GM11168 (cell line): ENCODE measurements around the gene LAMB3.
"Not testable (repeated sequence)": the region's sequence is repeated elsewhere in the genome, so short reads cannot be mapped to it uniquely, and the experiment has no call there.

Source experiments
- in situ Hi-C: fragments of 300-500 bp; cut with MboI; formaldehyde crosslinking; loops from one replicate; pipeline ENCODE4 v1.12.0; 2022; ENCODE audit warnings: low sequenced_read_pairs; ENCODE audit not compliant: unreplicated experiment

Gene LAMB3

GRCh38 chr1:209652121-209652735 lies at the start of gene LAMB3:
LAMB3 (minus strand) TSS chr1:209652425; CDS start chr1:209650944, 1,481 bp downstream.
- in situ Hi-C loops: no loop called here

- in situ Hi-C loops: not testable (repeated sequence)
Measured at GRCh38 chr1:209700686-209701085, 48.5 kb upstream of the LAMB3 start.

GRCh38 chr1:209697126-209697525 lies 44.9 kb upstream of the LAMB3 start:
- in situ Hi-C loops: loop anchor here (5.0 to 10.0 kb wide), 3 partner anchors 105 to 248 kb away; no protein-coding TSS in a partner anchor

GRCh38 chr1:209696673-209697072 lies 44.4 kb upstream of the LAMB3 start:
- in situ Hi-C loops: loop anchor here (5.0 to 10.0 kb wide), 3 partner anchors 104 to 248 kb away; no protein-coding TSS in a partner anchor

- in situ Hi-C loops: loop anchor here (10.0 kb wide), 2 partner anchors 118 to 252 kb away; no protein-coding TSS in a partner anchor
Measured at GRCh38 chr1:209692745-209693504, 40.7 kb upstream of the LAMB3 start.

- in situ Hi-C loops: loop anchor here (10.0 kb wide), 2 partner anchors 117 to 253 kb away; no protein-coding TSS in a partner anchor
Measured at GRCh38 chr1:209692296-209692695, 40.1 kb upstream of the LAMB3 start.

GRCh38 chr1:209691237-209691636 lies 39.0 kb upstream of the LAMB3 start:
- in situ Hi-C loops: loop anchor here (10.0 kb wide), 2 partner anchors 116 to 254 kb away; no protein-coding TSS in a partner anchor

- in situ Hi-C loops: no loop called here
Measured at GRCh38 chr1:209689477-209689876, 37.3 kb upstream of the LAMB3 start.

GRCh38 chr1:209688746-209689234 lies 36.6 kb upstream of the LAMB3 start:
- in situ Hi-C loops: no loop called here

GRCh38 chr1:209686322-209686721 lies 34.1 kb upstream of the LAMB3 start:
- in situ Hi-C loops: no loop called here

GRCh38 chr1:209685821-209686220 lies 33.6 kb upstream of the LAMB3 start:
- in situ Hi-C loops: no loop called here

GRCh38 chr1:209678981-209679539 lies 26.8 kb upstream of the LAMB3 start:
- in situ Hi-C loops: no loop called here

GRCh38 chr1:209675565-209676154 lies 23.4 kb upstream of the LAMB3 start:
- in situ Hi-C loops: no loop called here

- in situ Hi-C loops: no loop called here
Measured at GRCh38 chr1:209674957-209675564, 22.8 kb upstream of the LAMB3 start, which contains the start of gene G0S2. G0S2 (plus strand) TSS chr1:209675412; CDS start chr1:209675685, 273 bp downstream.

GRCh38 chr1:209673631-209674417 lies 21.6 kb upstream of the LAMB3 start:
- in situ Hi-C loops: no loop called here

GRCh38 chr1:209672705-209673630 lies 20.7 kb upstream of the LAMB3 start:
- in situ Hi-C loops: no loop called here

- in situ Hi-C loops: no loop called here
Measured at GRCh38 chr1:209670441-209671082, 18.3 kb upstream of the LAMB3 start.

- in situ Hi-C loops: no loop called here
Measured at GRCh38 chr1:209667708-209668107, 15.5 kb upstream of the LAMB3 start.
